SK-N-SH (cell line): ENCODE measurements around the gene GSC2. TPM values are rescaled to one million over a fixed set of nuclear protein-coding genes. Genes with fewer than 3 reads are reported as not detected.

Experiments used
- CTCF ChIA-PET: fragments of 300-600, 350-600 bp; formaldehyde crosslinking; extraction: SDS; loops from one replicate; lab custom pipeline; 2021; lab: Yijun Ruan, JAX
- POLR2A ChIA-PET: fragments of 350-600 bp; sonication (Branson Sonifier 250); formaldehyde crosslinking; extraction: SDS; loops from one replicate; lab custom pipeline; 2020; ENCODE audit warnings: antibody characterized with exemption, inconsistent platforms; lab: Yijun Ruan, JAX
- DNase-seq: peaks from one replicate; pipeline ENCODE4 v3.0.0; 2012
- H2AFZ ChIP-seq: fragments of 200-600 bp; sonication (generic); 2 replicates; pipeline ENCODE4 v1.8.1; 2016; ENCODE audit warnings: antibody characterized with exemption, mild to moderate bottlenecking, low read depth
- H3F3A ChIP-seq: fragments of 200-600 bp; sonication (generic); replicated peaks from 2 replicates; pipeline ENCODE3; 2016; ENCODE audit warnings: antibody characterized with exemption, mild to moderate bottlenecking; ENCODE audit not compliant: insufficient read depth
- H3K27ac ChIP-seq, 2 experiments: fragments of 200-500 bp in 1 of 2; fragments of 200-600 bp in 1 of 2; sonication (Bioruptor generic) in 1 of 2; sonication (generic), shearing (Covaris generic) in 1 of 2; 2 replicates each; pipeline versions ENCODE4 v1.5.1 to v1.6.1; 2014 to 2016; ENCODE audit warnings: low read depth in 2 of 2, inconsistent platforms in 1 of 2, low read length in 1 of 2, mild to moderate bottlenecking in 1 of 2, mixed read lengths in 1 of 2
- H3K27me3 ChIP-seq: fragments of 200-600 bp; sonication (generic), shearing (Covaris generic); 2 replicates; pipeline ENCODE4 v1.6.1; 2016; ENCODE audit warnings: mixed run types; ENCODE audit not compliant: insufficient read depth
- H3K36me3 ChIP-seq, 2 experiments: fragments of 200-500 bp in 1 of 2; fragments of 200-600 bp in 1 of 2; sonication (Bioruptor generic) in 1 of 2; sonication (generic) in 1 of 2; replicated peaks in 1 of 2; 2 replicates each; pipeline versions ENCODE3 to v1.5.1; 2014 to 2016; ENCODE audit warnings: low read length in 1 of 2, mild to moderate bottlenecking in 1 of 2; ENCODE audit not compliant: insufficient read depth in 2 of 2, control insufficient read depth in 1 of 2
- H3K4me1 ChIP-seq, 2 experiments: fragments of 200-500 bp in 1 of 2; fragments of 200-600 bp in 1 of 2; sonication (Bioruptor generic) in 1 of 2; sonication (generic), shearing (Covaris generic) in 1 of 2; 2 replicates each; pipeline versions ENCODE4 v1.5.1 to v1.6.1; 2014 to 2016; ENCODE audit warnings: low read depth in 1 of 2, low read length in 1 of 2, mixed run types in 1 of 2; ENCODE audit not compliant: insufficient read depth in 2 of 2, control insufficient read depth in 1 of 2
- H3K4me2 ChIP-seq: fragments of 200-600 bp; sonication (generic), shearing (Covaris generic); 2 replicates; pipeline ENCODE4 v1.6.1; 2017; ENCODE audit warnings: mixed run types
- H3K4me3 ChIP-seq, 2 experiments: fragments of 200-500 bp in 1 of 2; fragments of 200-600 bp in 1 of 2; sonication (Bioruptor generic) in 1 of 2; sonication (generic), shearing (Covaris generic) in 1 of 2; 2 replicates each; pipeline versions ENCODE4 v1.5.1 to v1.8.1; 2014 to 2016; ENCODE audit warnings: low read depth in 2 of 2, inconsistent platforms in 1 of 2, low read length in 1 of 2, mild to moderate bottlenecking in 1 of 2, mixed read lengths in 1 of 2, moderate library complexity in 1 of 2
- H3K79me2 ChIP-seq: fragments of 200-600 bp; sonication (generic); 2 replicates; pipeline ENCODE4 v1.8.1; 2017; ENCODE audit warnings: mild to moderate bottlenecking; ENCODE audit not compliant: insufficient read depth
- H3K9ac ChIP-seq: fragments of 200-600 bp; sonication (generic); 2 replicates; pipeline ENCODE4 v1.6.1; 2017; ENCODE audit warnings: mixed run types
- H3K9me2 ChIP-seq: fragments of 200-600 bp; sonication (generic); 2 replicates; pipeline ENCODE4 v1.6.1; 2017; ENCODE audit warnings: mixed run types
- H3K9me3 ChIP-seq: fragments of 200-600 bp; sonication (generic); 2 replicates; pipeline ENCODE4 v1.6.1; 2017; ENCODE audit warnings: mixed run types, mild to moderate bottlenecking, moderate library complexity
- H4K20me1 ChIP-seq: fragments of 200-600 bp; sonication (generic); 2 replicates; pipeline ENCODE4 v1.6.1; 2017; ENCODE audit warnings: mild to moderate bottlenecking, mixed run types; ENCODE audit not compliant: insufficient read depth
- ELF1 ChIP-seq: IDR thresholded peaks from 2 replicates; pipeline ENCODE4 v1.4.0; 2012
- EP300 ChIP-seq, 2 experiments: IDR thresholded peaks; 2 replicates each; pipeline versions ENCODE4 v1.4.0 to v1.6.1; 2012; ENCODE audit warnings: borderline replicate concordance in 1 of 2, low read depth in 1 of 2, low read length in 1 of 2
- EZH2phosphoT487 ChIP-seq: fragments of 200-600 bp; sonication (generic); IDR thresholded peaks from 2 replicates; pipeline ENCODE4 v1.6.1; 2017; ENCODE audit warnings: low read depth, mixed run types, mild to moderate bottlenecking, antibody characterized with exemption, moderate library complexity, borderline replicate concordance
- MXI1 ChIP-seq: IDR thresholded peaks from 2 replicates; pipeline ENCODE4 v1.6.1; 2012; ENCODE audit warnings: mild to moderate bottlenecking, low read depth, low read length, improper control_type of control experiment
- RAD21 ChIP-seq: IDR thresholded peaks from 2 replicates; pipeline ENCODE4 v1.6.1; 2012; ENCODE audit warnings: mild to moderate bottlenecking, low read length
- TAF1 ChIP-seq: IDR thresholded peaks from 2 replicates; pipeline ENCODE4 v1.6.1; 2012; ENCODE audit warnings: low read depth, mild to moderate bottlenecking, low read length, moderate library complexity, borderline replicate concordance
- WGBS: methylation state at CpG from one replicate; pipeline ENCODE4 v1.1.6; 2017; ENCODE audit warnings: low lambda C conversion rate; 5-methylcytosine and 5-hydroxymethylcytosine counted together
- polyA plus RNA-seq, 3 experiments: library from polyadenylated mRNA; depleted of rRNA; stranded (reverse); fragments of >200 nt; gene quantifications; 2 replicates each; pipeline ENCODE4 v1.2.3, GENCODE V29; 2012
- TF ChIP-seq, protein P1 (sequence below): IDR thresholded peaks from 2 replicates; pipeline ENCODE4 v1.6.1; 2012; ENCODE audit warnings: mild to moderate bottlenecking, low read depth, low read length, moderate library complexity
- TF ChIP-seq, protein P2 (sequence below): fragments of 150-350 bp; IDR thresholded peaks from 2 replicates; pipeline ENCODE4 v1.6.1; 2016; ENCODE audit warnings: mild to moderate bottlenecking, low read depth, low read length

GSC2 gene
- polyA plus RNA-seq, 1 of the 3 experiments (the other 2 are of a cell fraction), result not detected

DNA sequence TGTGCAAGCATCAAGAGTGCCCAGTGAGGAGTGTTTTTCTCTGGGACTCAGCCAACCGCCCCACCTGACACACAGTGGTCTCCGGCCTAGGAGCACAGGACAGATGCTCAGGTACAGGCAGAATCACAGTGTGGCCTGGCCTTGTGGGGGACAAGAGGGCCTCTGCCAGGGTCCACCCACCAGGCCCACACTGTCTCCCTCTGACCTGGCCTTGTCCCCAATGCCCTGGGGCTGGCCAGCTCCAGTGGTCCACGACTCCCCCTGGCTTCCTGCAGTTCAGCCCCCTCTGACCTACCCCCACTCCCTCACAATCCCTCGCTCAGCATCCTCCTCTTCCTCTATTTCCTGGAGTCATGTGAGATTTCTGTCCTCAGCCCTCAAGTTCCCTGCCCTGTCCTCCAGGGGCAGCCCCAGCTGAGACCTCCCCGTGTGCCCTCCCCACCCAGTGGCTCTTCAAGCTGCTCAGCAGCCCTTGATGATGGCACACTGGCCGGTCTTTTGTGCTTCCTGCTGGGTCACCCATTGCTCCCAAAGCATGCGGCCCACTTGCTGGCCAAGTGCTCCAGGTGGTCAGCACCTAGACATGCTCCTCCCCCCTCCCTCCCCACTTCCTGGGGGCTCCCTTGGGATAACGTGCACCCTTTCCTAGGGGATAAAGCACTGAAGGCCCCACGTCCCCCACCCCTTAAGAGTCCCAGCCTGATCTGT lies 17.2 kb downstream of the GSC2 start:
- Histone ChIP-seq H3K9me2 (no peaks in the 10 kb centered on the region), H4K20me1 (no peaks in the 10 kb centered on the region), H3K27ac (no peak overlapping the region), H3K4me2 (no peak overlapping the region), H3K9me3 (no peaks in the 10 kb centered on the region), H3K27me3 (no peaks in the 10 kb centered on the region), H2AFZ (no peak overlapping the region), H3K79me2 (no peaks in the 10 kb centered on the region), H3K36me3 (peaks cover 4 to 40% of the 10 kb centered on the region in 2 experiments), H3K9ac (no peak overlapping the region), H3F3A (no peaks in the 10 kb centered on the region), H3K4me3 (no peak overlapping the region), H3K4me1 (no peaks in the 10 kb centered on the region)
- TF ChIP-seq TAF1, result no peak
- TF ChIP-seq, protein P1, sequence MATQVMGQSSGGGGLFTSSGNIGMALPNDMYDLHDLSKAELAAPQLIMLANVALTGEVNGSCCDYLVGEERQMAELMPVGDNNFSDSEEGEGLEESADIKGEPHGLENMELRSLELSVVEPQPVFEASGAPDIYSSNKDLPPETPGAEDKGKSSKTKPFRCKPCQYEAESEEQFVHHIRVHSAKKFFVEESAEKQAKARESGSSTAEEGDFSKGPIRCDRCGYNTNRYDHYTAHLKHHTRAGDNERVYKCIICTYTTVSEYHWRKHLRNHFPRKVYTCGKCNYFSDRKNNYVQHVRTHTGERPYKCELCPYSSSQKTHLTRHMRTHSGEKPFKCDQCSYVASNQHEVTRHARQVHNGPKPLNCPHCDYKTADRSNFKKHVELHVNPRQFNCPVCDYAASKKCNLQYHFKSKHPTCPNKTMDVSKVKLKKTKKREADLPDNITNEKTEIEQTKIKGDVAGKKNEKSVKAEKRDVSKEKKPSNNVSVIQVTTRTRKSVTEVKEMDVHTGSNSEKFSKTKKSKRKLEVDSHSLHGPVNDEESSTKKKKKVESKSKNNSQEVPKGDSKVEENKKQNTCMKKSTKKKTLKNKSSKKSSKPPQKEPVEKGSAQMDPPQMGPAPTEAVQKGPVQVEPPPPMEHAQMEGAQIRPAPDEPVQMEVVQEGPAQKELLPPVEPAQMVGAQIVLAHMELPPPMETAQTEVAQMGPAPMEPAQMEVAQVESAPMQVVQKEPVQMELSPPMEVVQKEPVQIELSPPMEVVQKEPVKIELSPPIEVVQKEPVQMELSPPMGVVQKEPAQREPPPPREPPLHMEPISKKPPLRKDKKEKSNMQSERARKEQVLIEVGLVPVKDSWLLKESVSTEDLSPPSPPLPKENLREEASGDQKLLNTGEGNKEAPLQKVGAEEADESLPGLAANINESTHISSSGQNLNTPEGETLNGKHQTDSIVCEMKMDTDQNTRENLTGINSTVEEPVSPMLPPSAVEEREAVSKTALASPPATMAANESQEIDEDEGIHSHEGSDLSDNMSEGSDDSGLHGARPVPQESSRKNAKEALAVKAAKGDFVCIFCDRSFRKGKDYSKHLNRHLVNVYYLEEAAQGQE, result no peak
- no peak for TF ChIP-seq MXI1
- TF ChIP-seq EP300 (IDR thresholded peaks at IDR 0.05; ENCODE audit: borderline replicate concordance in 1 of 2, low read depth in 1 of 2, low read length in 1 of 2), result no peak
- ChIA-PET CTCF (interaction anchor here (0.8 to 0.9 kb wide), 2 partner anchors 10 to 12 kb away, joined by 3 read pairs; partner anchors contain the start of gene ESS2), POLR2A (no interaction called here)
- 90% methylated on average over 9 of the region's 9 CpGs for WGBS
- no peak for DNase-seq

DNA sequence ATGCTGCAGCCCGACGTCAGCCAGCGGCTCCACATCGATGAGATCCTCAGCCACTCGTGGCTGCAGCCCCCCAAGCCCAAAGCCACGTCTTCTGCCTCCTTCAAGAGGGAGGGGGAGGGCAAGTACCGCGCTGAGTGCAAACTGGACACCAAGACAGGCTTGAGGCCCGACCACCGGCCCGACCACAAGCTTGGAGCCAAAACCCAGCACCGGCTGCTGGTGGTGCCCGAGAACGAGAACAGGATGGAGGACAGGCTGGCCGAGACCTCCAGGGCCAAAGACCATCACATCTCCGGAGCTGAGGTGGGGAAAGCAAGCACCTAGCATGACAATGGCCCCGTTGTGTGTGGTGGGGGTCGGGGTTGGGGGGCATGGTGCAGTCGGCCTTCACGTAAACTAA lies 17.9 kb downstream of the GSC2 start:
- Histone ChIP-seq H3K4me3 (no peak overlapping the region), H3K27ac (no peak overlapping the region), H3K9me3 (no peaks in the 10 kb centered on the region), H3F3A (no peaks in the 10 kb centered on the region), H3K9ac (no peak overlapping the region), H4K20me1 (no peaks in the 10 kb centered on the region), H2AFZ (no peak overlapping the region), H3K9me2 (no peaks in the 10 kb centered on the region), H3K4me1 (no peaks in the 10 kb centered on the region), H3K36me3 (peaks cover 4 to 33% of the 10 kb centered on the region in 2 experiments), H3K27me3 (no peaks in the 10 kb centered on the region), H3K4me2 (no peak overlapping the region), H3K79me2 (no peaks in the 10 kb centered on the region)
- ChIA-PET CTCF (no interaction called here), POLR2A (no interaction called here)
- DNase-seq, result no peak
- 94% methylated on average over 14 of the region's 20 CpGs for WGBS
- TF ChIP-seq, protein P2, sequence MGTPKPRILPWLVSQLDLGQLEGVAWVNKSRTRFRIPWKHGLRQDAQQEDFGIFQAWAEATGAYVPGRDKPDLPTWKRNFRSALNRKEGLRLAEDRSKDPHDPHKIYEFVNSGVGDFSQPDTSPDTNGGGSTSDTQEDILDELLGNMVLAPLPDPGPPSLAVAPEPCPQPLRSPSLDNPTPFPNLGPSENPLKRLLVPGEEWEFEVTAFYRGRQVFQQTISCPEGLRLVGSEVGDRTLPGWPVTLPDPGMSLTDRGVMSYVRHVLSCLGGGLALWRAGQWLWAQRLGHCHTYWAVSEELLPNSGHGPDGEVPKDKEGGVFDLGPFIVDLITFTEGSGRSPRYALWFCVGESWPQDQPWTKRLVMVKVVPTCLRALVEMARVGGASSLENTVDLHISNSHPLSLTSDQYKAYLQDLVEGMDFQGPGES, result no peak
- TF ChIP-seq MXI1, result no peak
- no peak for TF ChIP-seq RAD21
- no peak for TF ChIP-seq ELF1
- TF ChIP-seq EZH2phosphoT487, result no peak
